ENCODE results near the gene TET1. TPM values are rescaled to one million over a fixed set of nuclear protein-coding genes. Genes with fewer than 3 reads are reported as not detected.

The TET1 gene
- total and polyA plus RNA-seq, 2 of the 13 experiments (the other 11 are each of a cell fraction or from before 2014, with no cell fraction given), result 6.9 to 7.3 TPM

GRCh38 chr10:68600041-68600778 lies 40.1 kb downstream of the TET1 start (continued):
- TF ChIP-seq ZIK1 (CRISPR knock-in tag; IDR thresholded peaks at IDR 0.05; ENCODE audit: borderline replicate concordance, low read depth), result 0 out of 2 replicates have a peak, but pooled peaks have one; percentile 74
- TF ChIP-seq SP140L (CRISPR knock-in tag; IDR thresholded peaks at IDR 0.05; ENCODE audit: borderline replicate concordance), result no peak
- TF ChIP-seq ZNF432 (CRISPR knock-in tag; IDR thresholded peaks at IDR 0.05; ENCODE audit: borderline replicate concordance), result no peak
- peak; percentile 26 for TF ChIP-seq RBM22 (optimal IDR thresholded peaks at IDR 0.05; ENCODE audit: low read length)
- TF ChIP-seq ZNF17 (CRISPR knock-in tag; IDR thresholded peaks at IDR 0.05), result no peak
- TF ChIP-seq HMG20A (CRISPR knock-in tag; IDR thresholded peaks at IDR 0.05; ENCODE audit: borderline replicate concordance), result peak; percentile 37; the same call in 1 of the 2 replicates
- peak; percentile 98 for TF ChIP-seq ZNF331 (CRISPR knock-in tag; IDR thresholded peaks at IDR 0.05)
- TF ChIP-seq TIGD3 (CRISPR knock-in tag; IDR thresholded peaks at IDR 0.05; ENCODE audit: borderline replicate concordance), result no peak
- no peak for TF ChIP-seq FOXC1 (CRISPR knock-in tag; IDR thresholded peaks at IDR 0.05; ENCODE audit: borderline replicate concordance)
- TF ChIP-seq NCOR1 (IDR thresholded peaks at IDR 0.05; ENCODE audit: borderline replicate concordance, low read length), result peak; percentile 15; the same call in 1 of the 2 replicates
- TF ChIP-seq TSC22D2 (CRISPR knock-in tag; IDR thresholded peaks at IDR 0.05; ENCODE audit: borderline replicate concordance), result no peak
- TF ChIP-seq DRAP1 (CRISPR knock-in tag; IDR thresholded peaks at IDR 0.05), result peak; percentile 82
- peak; percentile 69; the same call in 1 of the 2 replicates for TF ChIP-seq ZBTB7B (CRISPR knock-in tag; IDR thresholded peaks at IDR 0.05)
- TF ChIP-seq ZNF383 (CRISPR knock-in tag; IDR thresholded peaks at IDR 0.05; ENCODE audit: borderline replicate concordance), result 0 out of 2 replicates have a peak, but pooled peaks have one; percentile 56
- peak; percentile 74 for TF ChIP-seq ARID5B (CRISPR knock-in tag; IDR thresholded peaks at IDR 0.05)
- peak; percentile 59; the same call in 1 of the 2 replicates for TF ChIP-seq NFKB2 (CRISPR knock-in tag; IDR thresholded peaks at IDR 0.05; ENCODE audit: borderline replicate concordance)
- TF ChIP-seq GATA4 (IDR thresholded peaks at IDR 0.05; ENCODE audit: borderline replicate concordance, low read depth), result peak; percentile 59; the same call in 1 of the 2 replicates
- TF ChIP-seq MBD4 (IDR thresholded peaks at IDR 0.05; ENCODE audit: borderline replicate concordance, low read length), result no peak
- peak; percentile 71 for TF ChIP-seq NFYC (CRISPR knock-in tag; IDR thresholded peaks at IDR 0.05)
- TF ChIP-seq NAIF1 (CRISPR knock-in tag; IDR thresholded peaks at IDR 0.05; ENCODE audit: borderline replicate concordance), result no peak
- TF ChIP-seq EP300 (IDR thresholded peaks at IDR 0.05; ENCODE audit: low read depth in 2 of 2, low read length in 2 of 2), result peak in 1 of 2 experiments; percentile 49; a peak in 2 of 4 replicates
- TF ChIP-seq EP300 (CRISPR knock-in tag; IDR thresholded peaks at IDR 0.05; ENCODE audit: borderline replicate concordance), result 0 out of 2 replicates have a peak, but pooled peaks have one; percentile 18
- no peak for TF ChIP-seq KLF11 (CRISPR knock-in tag; IDR thresholded peaks at IDR 0.05)
- TF ChIP-seq ZNF7 (CRISPR knock-in tag; IDR thresholded peaks at IDR 0.05), result peak; percentile 91
- TF ChIP-seq NR2F2 (IDR thresholded peaks at IDR 0.05; ENCODE audit: borderline replicate concordance, low read depth), result no peak
- TF ChIP-seq SMARCE1 (IDR thresholded peaks at IDR 0.05; ENCODE audit: borderline replicate concordance), result no peak

Data from HepG2 (cell line).